Fibroblast of villous mesenchyme (primary cell): ENCODE measurements around the gene TTC21A. TPM values are rescaled to one million over a fixed set of nuclear protein-coding genes. Genes with fewer than 3 reads are reported as not detected.

ENCODE experiments used
- DNase-seq: peaks from one replicate; pipeline ENCODE4 v3.0.0-alpha.2; 2010; ENCODE audit warnings: low read depth
- H3K4me3 ChIP-seq: 2 replicates; pipeline ENCODE4 v1.5.1; 2011; ENCODE audit warnings: low read depth, mild to moderate bottlenecking, low read length
- CTCF ChIP-seq: IDR thresholded peaks from 2 replicates; pipeline ENCODE4 v1.5.1; 2012; ENCODE audit warnings: low read depth, mild to moderate bottlenecking, low read length; ENCODE audit not compliant: insufficient read depth
- total RNA-seq: library from RNA; depleted of rRNA; stranded (reverse); fragments of >200 nt; gene quantifications from 2 replicates; pipeline ENCODE4 v1.2.3, GENCODE V29; 2012

Gene TTC21A
- total RNA-seq, 1 donor, result 3.9 TPM

- TF ChIP-seq CTCF, result no peak
- DNase-seq, result no peak
- no peak overlapping the region for H3K4me3 ChIP-seq
Measured at GRCh38 chr3:39115870-39116269, 8.4 kb downstream of the TTC21A start.

DNA sequence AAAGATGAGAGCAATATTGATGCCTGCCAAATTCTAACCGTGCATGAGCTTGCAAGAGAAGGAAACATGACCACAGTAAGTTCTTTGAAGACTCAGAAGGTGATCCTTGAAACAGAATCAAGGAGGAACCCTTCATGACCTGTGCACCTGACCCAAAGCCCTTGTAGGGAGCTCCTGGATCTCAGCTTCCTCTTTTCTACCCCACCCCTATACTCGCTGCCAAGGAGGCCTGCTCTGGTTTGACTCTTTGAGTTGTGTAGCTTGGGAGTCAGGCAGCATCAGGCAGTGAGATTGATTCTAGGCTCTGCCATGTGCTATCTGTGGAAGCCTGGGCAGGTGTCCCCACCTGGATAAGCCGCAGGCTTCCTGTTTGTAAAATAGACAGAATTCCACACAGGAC is 10.6 kb downstream of the TTC21A start:
- no peak for DNase-seq
- TF ChIP-seq CTCF, result no peak
- no peak overlapping the region for H3K4me3 ChIP-seq

DNA sequence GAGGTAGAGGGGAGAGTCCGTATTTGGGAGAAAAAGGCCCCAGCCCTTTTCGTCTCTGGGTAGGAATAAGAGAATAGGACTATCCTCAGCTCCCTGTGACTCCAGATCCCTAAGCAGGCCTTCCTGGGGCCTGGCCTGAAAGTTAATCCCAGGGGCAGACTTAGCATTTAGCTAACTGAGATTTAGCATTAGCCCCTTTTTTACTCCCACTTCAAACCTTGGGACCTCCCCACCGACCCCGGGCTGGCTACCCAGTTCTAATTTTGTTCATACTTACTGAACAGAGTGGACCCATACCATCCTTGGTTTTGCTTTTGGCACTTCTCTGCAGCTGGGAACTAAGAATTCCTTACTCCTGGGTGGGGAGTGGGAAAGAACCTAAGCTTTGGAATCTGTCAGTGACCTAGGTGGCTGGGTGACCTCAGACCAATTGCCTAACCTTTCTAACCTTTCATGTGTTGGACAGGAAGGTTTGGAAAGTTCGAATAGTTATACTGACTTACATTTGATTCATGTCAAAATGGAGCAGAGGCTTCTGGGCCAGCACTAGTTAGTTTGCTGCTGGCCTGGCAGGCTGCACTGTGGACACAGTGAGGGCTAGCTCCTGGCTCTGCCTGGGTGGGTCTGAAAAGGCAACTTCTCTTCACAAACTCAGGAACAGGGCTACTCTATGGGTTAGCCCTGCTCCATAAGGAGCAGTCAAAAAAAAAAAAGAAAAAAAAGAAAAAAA is 11.6 kb downstream of the TTC21A start:
- TF ChIP-seq CTCF, result no peak
- no peak for DNase-seq
- no peak overlapping the region for H3K4me3 ChIP-seq

- no peak overlapping the region for H3K4me3 ChIP-seq
- no peak for DNase-seq
- no peak for TF ChIP-seq CTCF
Measured at GRCh38 chr3:39121621-39122020, 14.1 kb downstream of the TTC21A start.

- no peak for TF ChIP-seq CTCF
- H3K4me3 ChIP-seq, result no peak overlapping the region
- no peak for DNase-seq
Measured at GRCh38 chr3:39122813-39123212, 15.3 kb downstream of the TTC21A start.

DNA sequence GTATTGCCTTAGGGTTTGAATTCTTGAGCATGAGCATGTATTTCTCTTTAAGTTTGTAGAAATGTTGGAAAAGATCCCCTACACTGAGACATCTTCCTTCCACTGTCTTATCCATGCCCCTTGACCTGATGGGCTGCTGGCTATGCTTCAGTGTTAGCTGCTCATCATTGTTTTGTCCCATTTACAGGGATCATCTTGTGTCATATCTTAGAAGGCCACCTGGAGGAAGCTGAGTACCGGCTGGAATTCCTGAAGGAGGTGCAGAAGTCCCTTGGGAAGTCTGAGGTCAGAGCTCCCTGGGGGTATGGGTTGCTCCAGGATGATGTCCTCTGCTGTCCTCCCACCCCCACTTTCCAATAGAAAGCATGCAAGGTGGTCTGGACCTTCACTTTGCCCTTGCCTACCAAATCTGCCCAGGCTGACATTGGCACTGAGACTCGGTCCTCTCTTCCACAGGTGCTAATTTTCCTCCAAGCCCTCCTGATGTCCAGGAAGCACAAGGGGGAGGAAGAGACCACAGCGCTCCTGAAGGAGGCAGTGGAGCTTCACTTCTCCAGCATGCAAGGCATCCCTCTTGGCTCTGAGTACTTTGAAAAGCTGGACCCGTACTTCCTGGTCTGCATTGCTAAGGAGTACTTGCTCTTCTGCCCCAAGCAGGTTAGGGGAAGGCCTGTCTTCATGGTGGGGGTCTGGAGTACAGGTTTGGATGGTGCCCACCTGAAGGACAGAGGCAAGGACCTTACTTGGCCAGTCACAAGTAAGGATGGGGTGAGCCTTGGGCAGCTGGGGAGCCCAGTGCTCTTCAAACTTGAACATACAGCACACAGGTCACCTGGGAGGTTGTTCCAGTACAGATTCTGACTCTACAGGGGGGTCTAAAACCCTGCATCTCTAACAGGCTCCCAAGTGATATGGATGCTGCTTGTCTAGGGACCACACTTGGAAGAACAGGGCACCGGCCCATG is 17.7 kb downstream of the TTC21A start:
- no peak overlapping the region for H3K4me3 ChIP-seq
- DNase-seq, result peak; percentile 57
- TF ChIP-seq CTCF, result peak; percentile 64
